Hepatocyte (in vitro differentiated cells): ENCODE data around the gene SEZ6. TPM values are rescaled to one million over a fixed set of nuclear protein-coding genes. Genes with fewer than 3 reads are reported as not detected.

Experiments used
- DNase-seq: peaks from one replicate; pipeline ENCODE4 v3.0.0-alpha.2; 2016; ENCODE audit warnings: low spot score
- H2AFZ ChIP-seq: fragments of 200-600 bp; sonication (generic); 2 replicates; pipeline ENCODE4 v1.6.0; 2016; ENCODE audit warnings: antibody characterized with exemption, mild to moderate bottlenecking
- H3K27ac ChIP-seq: fragments of 200-600 bp; sonication (generic); 2 replicates; pipeline ENCODE4 v1.5.1; 2016; ENCODE audit warnings: mild to moderate bottlenecking
- H3K27me3 ChIP-seq: fragments of 200-600 bp; sonication (generic); 2 replicates; pipeline ENCODE4 v1.6.1; 2016
- H3K36me3 ChIP-seq: fragments of 200-600 bp; sonication (generic); replicated peaks from 2 replicates; pipeline ENCODE4 v1.5.1; 2016; ENCODE audit warnings: low read depth; ENCODE audit not compliant: insufficient read depth
- H3K4me1 ChIP-seq: fragments of 200-600 bp; sonication (generic); 2 replicates; pipeline ENCODE4 v1.5.1; 2016; ENCODE audit warnings: mild to moderate bottlenecking, moderate library complexity; ENCODE audit not compliant: insufficient read depth
- H3K4me2 ChIP-seq: fragments of 200-600 bp; sonication (generic); 2 replicates; pipeline ENCODE4 v1.6.0; 2016
- H3K4me3 ChIP-seq: fragments of 200-600 bp; sonication (generic); 2 replicates; pipeline ENCODE4 v1.5.1; 2016; ENCODE audit warnings: mild to moderate bottlenecking
- H3K79me2 ChIP-seq: fragments of 200-600 bp; sonication (generic); 2 replicates; pipeline ENCODE4 v1.6.0; 2017; ENCODE audit warnings: mild to moderate bottlenecking
- H3K9me2 ChIP-seq: fragments of 200-600 bp; sonication (generic); replicated peaks from 2 replicates; pipeline ENCODE4 v1.6.0; 2017; ENCODE audit warnings: mild to moderate bottlenecking; ENCODE audit not compliant: insufficient read depth
- H3K9me3 ChIP-seq: fragments of 200-600 bp; sonication (generic); 2 replicates; pipeline ENCODE4 v1.5.1; 2016; ENCODE audit warnings: low read depth, mild to moderate bottlenecking
- H4K20me1 ChIP-seq: fragments of 200-600 bp; sonication (generic); 2 replicates; pipeline ENCODE4 v1.6.0; 2016; ENCODE audit warnings: mild to moderate bottlenecking; ENCODE audit not compliant: insufficient read depth, poor library complexity, severe bottlenecking
- EZH2 ChIP-seq: fragments of 200-600 bp; sonication (generic); IDR thresholded peaks from 2 replicates; pipeline ENCODE4 v1.6.1; 2016; ENCODE audit warnings: antibody characterized with exemption, mild to moderate bottlenecking, borderline replicate concordance
- EZH2phosphoT487 ChIP-seq: fragments of 200-600 bp; sonication (generic); IDR thresholded peaks from one replicate; pipeline ENCODE4 v1.6.1; 2018; ENCODE audit warnings: antibody characterized with exemption, mild to moderate bottlenecking, low read depth, moderate library complexity; ENCODE audit not compliant: unreplicated experiment, severe bottlenecking
- WGBS: methylation state at CpG from one replicate; pipeline ENCODE4 v1.1.6; 2016; ENCODE audit warnings: low lambda C conversion rate; ENCODE audit errors: missing lambda C conversion rate; 5-methylcytosine and 5-hydroxymethylcytosine counted together
- polyA plus RNA-seq: library from polyadenylated mRNA; unstranded; fragments of >200 nt; fragmentation: Nextera tagmentation; extraction: Ambion mirVana; gene quantifications from 2 replicates; pipeline ENCODE4 v1.2.1, GENCODE V29; 2016
- total RNA-seq: library from RNA; depleted of rRNA; stranded (reverse); fragments of >200 nt; gene quantifications from 2 replicates; pipeline ENCODE4 v1.2.3, GENCODE V29; 2014
- TF ChIP-seq, protein P1 (sequence below): fragments of 200-600 bp; sonication (generic); IDR thresholded peaks from 2 replicates; pipeline ENCODE4 v1.5.1; 2016; ENCODE audit warnings: antibody characterized with exemption, mild to moderate bottlenecking; ENCODE audit not compliant: poor library complexity

SEZ6 gene
- total and polyA plus RNA-seq, 2 experiments from 2014 or later, result 0.81 to 1.2 TPM

- H3K9me2 ChIP-seq, result no peaks in the 10 kb centered on the region
- H3K79me2 ChIP-seq, result no peaks in the 10 kb centered on the region
- DNase-seq, result no peak
- no peak overlapping the region for H3K4me3 ChIP-seq
- no peaks in the 10 kb centered on the region for H4K20me1 ChIP-seq
- 36% methylated on average over 1 of the region's 1 CpG for WGBS
- no peak for TF ChIP-seq EZH2
- TF ChIP-seq EZH2phosphoT487, result no peak
- TF ChIP-seq, protein P1, sequence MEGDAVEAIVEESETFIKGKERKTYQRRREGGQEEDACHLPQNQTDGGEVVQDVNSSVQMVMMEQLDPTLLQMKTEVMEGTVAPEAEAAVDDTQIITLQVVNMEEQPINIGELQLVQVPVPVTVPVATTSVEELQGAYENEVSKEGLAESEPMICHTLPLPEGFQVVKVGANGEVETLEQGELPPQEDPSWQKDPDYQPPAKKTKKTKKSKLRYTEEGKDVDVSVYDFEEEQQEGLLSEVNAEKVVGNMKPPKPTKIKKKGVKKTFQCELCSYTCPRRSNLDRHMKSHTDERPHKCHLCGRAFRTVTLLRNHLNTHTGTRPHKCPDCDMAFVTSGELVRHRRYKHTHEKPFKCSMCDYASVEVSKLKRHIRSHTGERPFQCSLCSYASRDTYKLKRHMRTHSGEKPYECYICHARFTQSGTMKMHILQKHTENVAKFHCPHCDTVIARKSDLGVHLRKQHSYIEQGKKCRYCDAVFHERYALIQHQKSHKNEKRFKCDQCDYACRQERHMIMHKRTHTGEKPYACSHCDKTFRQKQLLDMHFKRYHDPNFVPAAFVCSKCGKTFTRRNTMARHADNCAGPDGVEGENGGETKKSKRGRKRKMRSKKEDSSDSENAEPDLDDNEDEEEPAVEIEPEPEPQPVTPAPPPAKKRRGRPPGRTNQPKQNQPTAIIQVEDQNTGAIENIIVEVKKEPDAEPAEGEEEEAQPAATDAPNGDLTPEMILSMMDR, result no peak
- H3K36me3 ChIP-seq, result no peaks in the 10 kb centered on the region
- no peak overlapping the region for H3K27ac ChIP-seq
- H2AFZ ChIP-seq, result no peak overlapping the region
- H3K4me1 ChIP-seq, result no peaks in the 10 kb centered on the region
- H3K4me2 ChIP-seq, result no peak overlapping the region
- H3K9me3 ChIP-seq, result no peaks in the 10 kb centered on the region
- H3K27me3 ChIP-seq, result peaks cover 74% of the 10 kb centered on the region
Observed at GRCh38 chr17:29034510-29034909, 28.7 kb upstream of the SEZ6 start.

- WGBS, result 21% methylated on average over 6 of the region's 6 CpGs
- Histone ChIP-seq H3K27me3 (peaks cover 60% of the 10 kb centered on the region), H3K36me3 (no peaks in the 10 kb centered on the region), H3K9me2 (no peaks in the 10 kb centered on the region), H3K9me3 (no peaks in the 10 kb centered on the region), H3K4me1 (no peaks in the 10 kb centered on the region), H3K4me2 (no peak overlapping the region), H4K20me1 (no peaks in the 10 kb centered on the region), H3K79me2 (no peaks in the 10 kb centered on the region), H3K4me3 (no peak overlapping the region), H2AFZ (no peak overlapping the region), H3K27ac (no peak overlapping the region)
- TF ChIP-seq, protein P1, result no peak
- TF ChIP-seq EZH2phosphoT487 (no peak), EZH2 (no peak)
- DNase-seq, result no peak
Observed at GRCh38 chr17:29032857-29033197, 27.0 kb upstream of the SEZ6 start.

DNA sequence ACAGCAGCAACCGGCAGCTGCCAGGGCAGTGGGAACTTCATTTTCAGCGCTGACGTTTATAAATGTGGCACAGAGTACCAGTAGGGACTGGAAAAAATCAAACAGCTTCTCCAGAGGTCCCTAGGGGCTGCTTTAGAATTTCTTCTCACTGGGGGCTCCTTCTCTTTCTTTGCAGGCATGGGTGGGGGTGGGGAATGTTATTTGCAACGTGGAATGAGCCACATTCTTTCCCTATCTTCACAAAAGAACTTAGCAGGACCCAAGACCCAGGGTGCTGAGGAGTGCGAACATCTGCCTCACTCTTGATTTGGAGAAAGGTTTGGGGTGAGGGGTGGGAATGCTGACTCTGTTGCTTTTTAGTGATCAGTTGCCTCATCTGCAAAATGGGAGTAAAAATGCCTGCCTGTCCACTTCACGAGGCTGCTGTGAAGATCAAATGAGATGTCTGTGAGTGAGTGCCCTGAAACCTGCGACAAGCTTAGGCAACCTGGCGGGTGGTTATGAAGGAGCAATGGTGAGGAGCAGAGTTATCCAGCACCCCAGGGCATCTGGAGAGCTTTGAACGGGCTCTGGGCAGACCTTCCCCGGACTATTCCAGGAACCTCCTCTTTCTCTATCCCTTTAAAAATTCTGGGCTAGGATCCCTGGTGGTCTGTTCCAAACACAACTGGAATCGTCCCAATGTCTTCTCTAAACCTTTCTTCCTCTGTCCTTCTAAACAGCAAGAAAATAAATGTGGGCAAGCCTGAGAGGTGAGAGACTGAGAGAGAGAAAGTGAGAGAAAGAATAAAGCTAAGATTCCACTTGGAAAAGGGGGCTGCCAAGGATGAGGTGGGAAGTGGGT is 26.4 kb upstream of the SEZ6 start:
- WGBS, result 25% methylated on average over 11 of the region's 11 CpGs
- peaks cover 57% of the 10 kb centered on the region for H3K27me3 ChIP-seq

More for the DNA sequence above, 26.4 kb upstream of the SEZ6 start:
- Histone ChIP-seq H3K4me1 (no peaks in the 10 kb centered on the region), H4K20me1 (no peaks in the 10 kb centered on the region), H3K9me2 (no peaks in the 10 kb centered on the region), H3K4me2 (no peak overlapping the region), H2AFZ (no peak overlapping the region), H3K9me3 (no peaks in the 10 kb centered on the region), H3K4me3 (no peak overlapping the region), H3K79me2 (no peaks in the 10 kb centered on the region), H3K27ac (no peak overlapping the region), H3K36me3 (no peaks in the 10 kb centered on the region)
- TF ChIP-seq EZH2phosphoT487 (no peak), EZH2 (no peak)
- TF ChIP-seq, protein P1, result no peak
- no peak for DNase-seq
